Jurkat, Clone E6-1 (cell line): ENCODE measurements around the gene FAM193A. TPM values are rescaled to one million over a fixed set of nuclear protein-coding genes. Genes with fewer than 3 reads are reported as not detected.
"Not testable (repeated sequence)": the region's sequence is repeated elsewhere in the genome, so short reads cannot be mapped to it uniquely, and the experiment has no call there.

Source experiments
- DNase-seq: peaks from one replicate; pipeline ENCODE4 v3.0.0-alpha.2; 2011; ENCODE audit warnings: low read depth, low spot score
- H3K4me3 ChIP-seq: 2 replicates; pipeline ENCODE4 v1.5.1; 2011; ENCODE audit warnings: mild to moderate bottlenecking, low read length, control low read depth, moderate library complexity
- polyA plus RNA-seq: library from polyadenylated mRNA; unstranded; fragments of >200 nt; gene quantifications from one replicate; pipeline ENCODE4 v1.2.1, GENCODE V29; 2012; ENCODE audit warnings: missing spikeins; ENCODE audit not compliant: insufficient read length, insufficient read depth

FAM193A gene
- polyA plus RNA-seq = 14.5 TPM

- peak; percentile 98 for DNase-seq
- peak within 1 kb of the TSS; percentile 88 for H3K4me3 ChIP-seq
These were observed at the start of gene FAM193A for GRCh38 chr4:2536193-2537010. Gene FAM193A (plus strand): TSS chr4:2536647. CDS start chr4:2536916, 269 bp downstream.

- no peak overlapping the region for H3K4me3 ChIP-seq
- DNase-seq = no peak
These were observed 49.5 kb upstream of the FAM193A start for GRCh38 chr4:2486981-2487380.

- no peak overlapping the region for H3K4me3 ChIP-seq
- DNase-seq = no peak
These were observed 48.8 kb upstream of the FAM193A start for GRCh38 chr4:2487632-2488031.

GRCh38 chr4:2489081-2489805, 47.2 kb upstream of the FAM193A start:
- no peak for DNase-seq
- H3K4me3 ChIP-seq = no peak overlapping the region

- DNase-seq = no peak
- H3K4me3 ChIP-seq = no peak overlapping the region
These were observed 46.5 kb upstream of the FAM193A start for GRCh38 chr4:2489841-2490552.

- no peak for DNase-seq
- H3K4me3 ChIP-seq = no peak overlapping the region
These were observed 43.5 kb upstream of the FAM193A start for GRCh38 chr4:2492970-2493369.

- no peak for DNase-seq
- no peak overlapping the region for H3K4me3 ChIP-seq
These were observed 41.5 kb upstream of the FAM193A start for GRCh38 chr4:2494992-2495391.

- DNase-seq = no peak
- no peak overlapping the region for H3K4me3 ChIP-seq
These were observed 39.1 kb upstream of the FAM193A start for GRCh38 chr4:2497324-2497723.

GRCh38 chr4:2497931-2498330, 38.5 kb upstream of the FAM193A start:
- no peak for DNase-seq
- H3K4me3 ChIP-seq = no peak overlapping the region

GRCh38 chr4:2500547-2500946, 35.9 kb upstream of the FAM193A start:
- no peak overlapping the region for H3K4me3 ChIP-seq
- no peak for DNase-seq

- no peak overlapping the region for H3K4me3 ChIP-seq
- no peak for DNase-seq
These were observed 35.3 kb upstream of the FAM193A start for GRCh38 chr4:2501034-2501594.

GRCh38 chr4:2503809-2504208, 32.6 kb upstream of the FAM193A start:
- DNase-seq = no peak
- H3K4me3 ChIP-seq = no peak overlapping the region

GRCh38 chr4:2507259-2507658, 29.2 kb upstream of the FAM193A start:
- no peak overlapping the region for H3K4me3 ChIP-seq
- DNase-seq = no peak

GRCh38 chr4:2507855-2508254, 28.6 kb upstream of the FAM193A start:
- no peak overlapping the region for H3K4me3 ChIP-seq
- no peak for DNase-seq

- no peak for DNase-seq
These were observed 25.8 kb upstream of the FAM193A start for GRCh38 chr4:2510351-2511259.

GRCh38 chr4:2511645-2512131, 24.8 kb upstream of the FAM193A start:
- DNase-seq = no peak
- H3K4me3 ChIP-seq = no peak overlapping the region

More at GRCh38 chr4:2510351-2511259, 25.8 kb upstream of the FAM193A start:
- H3K4me3 ChIP-seq = no peak overlapping the region

GRCh38 chr4:2512396-2513135, 23.9 kb upstream of the FAM193A start:
- no peak for DNase-seq
- H3K4me3 ChIP-seq = no peak overlapping the region

- not testable (repeated sequence) for DNase-seq, H3K4me3 ChIP-seq
These were observed 22.3 kb upstream of the FAM193A start for GRCh38 chr4:2514193-2514592.
